Thoracic aorta (tissue), 2 donors: ENCODE results near the gene PYGB. TPM values are rescaled to one million over a fixed set of nuclear protein-coding genes. Genes with fewer than 3 reads are reported as not detected.
A peak's percentile ranks its signal among the peaks of the same experiment; 100 is the strongest.

Experiments used
- ATAC-seq: fragments of 150-250 bp; one replicate; pipeline ENCODE4 v1.8.0; 2017; ENCODE audit warnings: low read depth; ENCODE audit not compliant: insufficient number of reproducible peaks, low FRiP score
- DNase-seq: peaks from one replicate; pipeline ENCODE4 v3.0.0-alpha.2; 2020; ENCODE audit warnings: low spot score
- H3K27ac ChIP-seq, 2 donors: fragments of 200-600 bp; sonication (generic); 1 replicate in 1 of 2; 2 replicates in 1 of 2; pipeline ENCODE4 v1.5.1; 2016; ENCODE audit warnings: mild to moderate bottlenecking in 2 of 2, moderate library complexity in 2 of 2
- H3K27me3 ChIP-seq: fragments of 200-600 bp; sonication (generic); replicated peaks from 2 replicates; pipeline ENCODE4 v1.6.0; 2016; ENCODE audit warnings: mild to moderate bottlenecking; ENCODE audit not compliant: insufficient read depth
- H3K36me3 ChIP-seq: fragments of 200-600 bp; sonication (generic); one replicate; pipeline ENCODE4 v1.5.1; 2016
- H3K4me1 ChIP-seq, 2 donors: fragments of 200-600 bp; sonication (generic); 1 replicate in 1 of 2; 2 replicates in 1 of 2; pipeline versions ENCODE4 v1.5.1 to v1.6.0; 2016; ENCODE audit warnings: low read depth in 2 of 2, mild to moderate bottlenecking in 1 of 2; ENCODE audit not compliant: control insufficient read depth in 1 of 2
- H3K4me3 ChIP-seq: fragments of 200-600 bp; sonication (generic); 2 replicates; pipeline ENCODE4 v1.5.1; 2016; ENCODE audit warnings: mild to moderate bottlenecking
- H3K9me3 ChIP-seq: fragments of 200-600 bp; sonication (generic); 2 replicates; pipeline ENCODE4 v1.5.1; 2016
- CTCF ChIP-seq: fragments of 200-600 bp; sonication (generic); IDR thresholded peaks from one replicate; pipeline ENCODE4 v1.5.1; 2019; ENCODE audit warnings: antibody characterized with exemption
- total RNA-seq, 2 donors: library from RNA; depleted of rRNA; stranded (reverse); fragments of >200 nt; gene quantifications; one replicate each; pipeline versions ENCODE4 v1.1.0 to v1.2.3, GENCODE V29; 2016

PYGB gene
- total RNA-seq, 2 donors from 2014 or later = 124 to 256 TPM

GRCh38 chr20:25220021-25220730, 27.7 kb upstream of the PYGB start:
- no peaks in the 10 kb centered on the region for H3K27me3 ChIP-seq
- H3K9me3 ChIP-seq = no peaks in the 10 kb centered on the region
- H3K4me1 ChIP-seq = peaks cover 0 to 15% of the 10 kb centered on the region in 2 donors
- H3K4me3 ChIP-seq = no peak overlapping the region
- H3K36me3 ChIP-seq = peaks cover 18% of the 10 kb centered on the region
- no peak for TF ChIP-seq CTCF
- DNase-seq (no peak), ATAC-seq (no peak)
- peak overlapping the region in 1 of 2 donors; percentile 18 for H3K27ac ChIP-seq

GRCh38 chr20:25220810-25221591, 26.9 kb upstream of the PYGB start:
- H3K4me1 ChIP-seq = peaks cover 3 to 24% of the 10 kb centered on the region in 2 donors
- no peaks in the 10 kb centered on the region for H3K27me3 ChIP-seq
- peak overlapping the region; percentile 18 to 26 for H3K27ac ChIP-seq
- H3K4me3 ChIP-seq = no peak overlapping the region
- DNase-seq = no peak
- H3K36me3 ChIP-seq = peaks cover 10% of the 10 kb centered on the region
- TF ChIP-seq CTCF = no peak
- H3K9me3 ChIP-seq = no peaks in the 10 kb centered on the region
- no peak for ATAC-seq

- H3K27me3 ChIP-seq = no peaks in the 10 kb centered on the region
- H3K4me3 ChIP-seq = no peak overlapping the region
- peaks cover 12 to 32% of the 10 kb centered on the region in 2 donors for H3K4me1 ChIP-seq
- TF ChIP-seq CTCF = no peak
- DNase-seq = no peak
- H3K36me3 ChIP-seq = peaks cover 10% of the 10 kb centered on the region
- ATAC-seq = no peak
- peak overlapping the region in 1 of 2 donors; percentile 18 for H3K27ac ChIP-seq
- no peaks in the 10 kb centered on the region for H3K9me3 ChIP-seq
Measured at GRCh38 chr20:25221592-25222460, 26.1 kb upstream of the PYGB start.

- H3K27me3 ChIP-seq = no peaks in the 10 kb centered on the region
- no peak for TF ChIP-seq CTCF
- ATAC-seq (no peak), DNase-seq (no peak)
- H3K4me1 ChIP-seq = peaks cover 16 to 39% of the 10 kb centered on the region in 2 donors
- peaks cover 10% of the 10 kb centered on the region for H3K36me3 ChIP-seq
- H3K9me3 ChIP-seq = no peaks in the 10 kb centered on the region
- H3K27ac ChIP-seq = no peak overlapping the region
- H3K4me3 ChIP-seq = no peak overlapping the region
Measured at GRCh38 chr20:25222461-25223178, 25.3 kb upstream of the PYGB start.
